Nasal cavity respiratory epithelium epithelial cell of viscerocranial mucosa (primary cell): ENCODE measurements around the gene LY6G6D. TPM values are rescaled to one million over a fixed set of nuclear protein-coding genes. Genes with fewer than 3 reads are reported as not detected.

Experiments used
- total RNA-seq: library from RNA; depleted of rRNA; stranded (reverse); fragments of >200 nt; gene quantifications from 2 replicates; pipeline ENCODE4 v1.2.3, GENCODE V29; 2014

Gene LY6G6D, protein sequence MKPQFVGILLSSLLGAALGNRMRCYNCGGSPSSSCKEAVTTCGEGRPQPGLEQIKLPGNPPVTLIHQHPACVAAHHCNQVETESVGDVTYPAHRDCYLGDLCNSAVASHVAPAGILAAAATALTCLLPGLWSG
- not detected in 2 replicates for total RNA-seq

DNA sequence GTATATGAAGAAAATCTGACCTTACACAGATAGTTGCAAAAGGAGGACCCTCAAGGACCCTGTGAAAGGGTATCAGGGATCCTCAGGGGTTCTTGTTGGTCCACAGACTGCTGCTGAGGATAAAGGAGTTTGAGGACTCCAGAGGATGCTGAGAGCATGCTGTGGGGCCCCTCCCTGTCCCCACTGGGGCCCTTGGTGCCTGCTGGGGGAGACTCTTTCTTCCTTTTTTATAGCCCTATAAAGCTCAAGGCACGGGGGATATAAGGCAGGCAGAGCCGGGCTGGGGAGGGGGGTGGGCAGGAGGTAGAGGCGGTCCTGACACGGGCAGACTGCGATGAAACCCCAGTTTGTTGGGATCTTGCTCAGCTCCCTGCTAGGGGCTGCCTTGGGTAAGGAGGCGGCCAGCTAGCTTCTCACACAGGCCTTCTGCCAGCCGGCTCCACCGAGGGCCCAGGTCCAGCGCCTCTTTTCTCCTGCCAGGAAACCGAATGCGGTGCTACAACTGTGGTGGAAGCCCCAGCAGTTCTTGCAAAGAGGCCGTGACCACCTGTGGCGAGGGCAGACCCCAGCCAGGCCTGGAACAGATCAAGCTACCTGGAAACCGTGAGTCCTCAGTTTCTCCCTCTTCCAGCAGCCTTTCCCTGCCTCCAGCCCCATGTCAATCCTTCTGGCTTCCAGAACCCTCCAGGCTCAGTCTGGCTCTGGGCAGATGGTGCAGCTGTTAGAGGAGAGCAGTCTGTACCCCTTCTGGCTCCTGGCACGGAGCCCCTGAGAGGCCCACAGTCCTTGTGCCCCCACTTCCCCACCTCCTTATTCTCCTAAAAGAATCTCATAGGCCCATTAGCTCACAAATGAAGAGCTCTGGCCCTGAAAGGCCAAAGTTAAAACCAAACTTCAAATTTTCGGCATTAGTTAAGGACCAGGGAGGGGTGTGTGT, at the start of gene LY6G6D:
Gene LY6G6D (plus strand): TSS at position 327 of the 937 bp plus-strand sequence. CDS start 8 bp downstream, at position 335.

DNA sequence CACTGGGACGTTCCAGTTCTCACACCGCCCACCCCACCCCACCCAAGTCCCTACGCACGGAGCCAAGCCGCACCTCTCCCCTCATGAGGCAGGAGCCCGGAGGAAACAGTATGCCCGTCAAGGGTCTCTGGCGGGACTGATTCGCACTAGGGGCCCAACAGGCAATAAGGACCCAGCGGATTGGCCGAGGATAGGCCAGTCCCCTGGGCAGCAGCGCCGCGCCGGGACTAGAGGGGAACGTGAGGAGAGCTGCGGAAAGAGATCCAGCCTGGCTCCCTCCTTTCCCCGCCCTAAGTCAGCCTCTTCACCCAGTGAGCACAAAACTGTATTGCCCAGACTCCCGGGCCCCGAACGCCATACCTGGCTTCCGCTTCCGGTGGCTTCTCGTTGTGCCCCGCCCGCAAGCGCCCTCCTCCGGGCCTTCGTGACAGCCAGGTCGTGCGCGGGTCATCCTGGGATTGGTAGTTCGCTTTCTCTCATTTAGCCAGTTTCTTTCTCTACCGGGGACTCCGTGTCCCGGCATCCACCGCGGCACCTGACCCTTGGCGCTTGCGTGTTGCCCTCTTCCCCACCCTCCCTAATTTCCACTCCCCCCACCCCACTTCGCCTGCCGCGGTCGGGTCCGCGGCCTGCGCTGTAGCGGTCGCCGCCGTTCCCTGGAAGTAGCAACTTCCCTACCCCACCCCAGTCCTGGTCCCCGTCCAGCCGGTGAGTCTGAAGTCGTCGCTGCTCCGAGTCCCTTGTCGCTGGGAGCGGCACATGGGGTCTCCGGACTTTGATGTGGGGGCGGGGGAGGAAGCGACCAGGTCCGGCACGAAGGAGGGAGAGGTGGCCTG, 49.4 kb upstream of the LY6G6D start, which contains the start of gene CSNK2B:
Gene CSNK2B (plus strand): TSS at position 580 of the 836 bp plus-strand sequence. CDS start 752 bp downstream, outside the sequence.

DNA sequence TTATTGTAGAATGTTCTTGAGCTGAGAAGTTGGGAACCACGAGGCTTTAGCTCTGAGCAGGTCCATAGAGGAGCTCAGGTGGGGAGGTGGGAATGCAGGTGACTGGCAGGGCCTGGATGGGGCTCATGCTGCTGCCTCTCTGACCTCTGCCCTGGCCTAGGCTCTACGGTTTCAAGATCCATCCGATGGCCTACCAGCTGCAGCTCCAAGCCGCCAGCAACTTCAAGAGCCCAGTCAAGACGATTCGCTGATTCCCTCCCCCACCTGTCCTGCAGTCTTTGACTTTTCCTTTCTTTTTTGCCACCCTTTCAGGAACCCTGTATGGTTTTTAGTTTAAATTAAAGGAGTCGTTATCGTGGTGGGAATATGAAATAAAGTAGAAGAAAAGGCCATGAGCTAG, 45.5 kb upstream of the LY6G6D start, which contains the start of gene LY6G5B:
Gene LY6G5B (plus strand): TSS at position 301 of the 400 bp plus-strand sequence. CDS start 975 bp downstream, outside the sequence.

DNA sequence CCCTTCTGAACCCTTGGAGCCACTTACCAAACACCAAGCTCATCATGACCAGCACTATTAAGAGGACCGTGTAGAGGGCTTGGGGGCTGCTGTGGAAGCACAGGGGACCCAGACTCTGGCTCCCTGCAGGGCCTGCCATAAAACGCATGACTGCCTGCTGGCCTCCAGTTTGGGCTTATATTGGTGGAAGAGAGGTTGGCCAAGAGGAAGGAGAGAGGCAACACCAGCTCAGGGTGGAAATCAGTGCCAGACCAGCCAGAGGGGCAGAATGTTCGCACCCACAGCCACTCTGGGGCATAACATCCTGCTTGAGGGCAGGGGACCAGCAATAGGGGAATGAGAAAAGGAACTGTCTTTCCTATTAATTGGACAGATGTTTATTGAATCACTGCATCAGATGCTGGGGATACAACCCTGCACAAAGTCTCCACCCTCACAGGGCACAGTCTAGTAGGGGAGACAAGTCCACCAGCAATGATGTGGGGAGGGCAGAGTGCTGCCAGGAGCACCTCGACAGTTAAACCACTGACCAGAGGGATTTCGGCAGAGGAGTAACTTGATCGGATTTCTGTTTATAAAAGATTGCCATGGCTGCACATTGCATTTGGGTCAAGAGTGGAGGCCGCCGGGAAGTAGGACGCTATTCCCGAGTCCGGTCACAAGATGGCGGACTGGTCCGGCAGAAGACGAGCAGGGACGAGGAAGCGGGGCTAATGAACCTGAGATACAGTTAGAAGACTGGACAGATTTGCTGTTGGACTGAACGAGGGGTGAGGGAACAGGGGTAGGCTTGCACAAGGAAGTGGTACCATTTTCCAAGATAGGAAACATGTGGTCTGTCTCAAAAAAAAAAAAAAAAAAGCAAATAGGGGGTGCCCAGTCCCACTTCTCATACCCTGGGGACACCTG, 34.7 kb upstream of the LY6G6D start, which contains the start of gene LY6G5C:
Gene LY6G5C (minus strand): TSS at position 842 of the 909 bp plus-strand sequence. CDS start 694 bp downstream, at position 148.

DNA sequence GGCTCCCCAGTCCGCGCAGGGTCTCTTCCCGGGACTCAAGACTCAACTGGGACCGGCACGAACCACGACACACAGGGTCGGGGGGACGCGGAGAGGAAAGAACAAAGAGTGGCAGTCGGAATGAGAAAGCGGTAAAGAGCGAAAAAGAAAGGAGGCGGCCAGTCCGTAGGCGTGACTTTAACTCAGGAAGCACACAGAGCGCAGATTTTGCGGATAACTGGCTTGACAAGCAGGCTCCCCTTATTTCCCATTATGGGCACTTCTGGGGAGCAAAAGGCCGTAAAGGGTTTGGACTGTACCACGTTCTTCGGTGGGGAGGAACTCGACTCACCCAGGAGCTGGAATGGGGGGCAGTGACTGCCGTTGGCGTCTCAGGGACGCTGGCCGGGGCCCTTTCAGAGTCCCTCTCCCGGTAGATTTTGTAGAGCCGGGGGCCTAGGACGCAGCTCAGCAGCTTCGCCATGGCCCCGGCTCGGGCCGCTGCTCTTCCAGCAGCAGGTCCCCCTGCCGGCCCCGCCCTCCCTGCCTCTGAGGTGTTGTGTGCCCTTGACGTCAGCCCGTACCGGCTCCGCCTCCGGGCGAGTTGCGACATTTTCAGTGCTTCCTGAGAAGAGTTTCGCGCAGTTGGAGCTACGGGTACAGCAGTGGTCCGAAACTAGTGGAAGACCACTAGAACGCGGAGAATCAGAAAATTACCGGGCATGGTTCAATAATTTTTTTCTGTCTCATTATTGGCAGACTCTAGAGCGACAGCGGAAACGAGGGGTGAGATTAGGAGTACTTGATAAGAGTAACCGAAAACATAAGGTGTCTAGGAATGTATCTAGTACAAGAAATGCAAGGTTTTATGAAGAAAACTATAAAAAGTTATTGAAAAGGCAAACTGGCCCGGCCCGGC, 12.1 kb upstream of the LY6G6D start, which contains the start of gene ABHD16A:
Gene ABHD16A (minus strand): TSS at position 506 of the 898 bp plus-strand sequence. CDS start 43 bp downstream, at position 463.

DNA sequence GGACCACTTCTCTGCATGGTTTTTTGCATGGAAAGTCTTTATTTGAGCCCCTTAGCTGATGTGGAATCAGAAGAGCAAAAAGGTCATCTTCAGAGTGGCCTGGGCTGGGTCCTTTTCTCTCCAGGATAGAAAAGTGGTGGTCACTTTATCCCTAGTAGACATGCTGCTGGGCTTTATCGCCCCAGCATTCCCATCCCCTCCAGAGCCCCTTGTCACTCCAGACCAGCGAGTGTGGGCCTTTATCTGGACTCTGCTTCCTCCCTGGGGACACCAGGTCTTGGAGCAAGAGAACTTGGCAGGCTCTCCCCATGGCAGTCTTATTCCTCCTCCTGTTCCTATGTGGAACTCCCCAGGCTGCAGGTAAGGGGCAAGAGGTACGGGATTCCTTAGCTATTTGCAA, 8.5 kb upstream of the LY6G6D start, which contains the start of gene LY6G6F:
Gene LY6G6F (plus strand): TSS at position 268 of the 400 bp plus-strand sequence. CDS start 41 bp downstream, at position 309.

DNA sequence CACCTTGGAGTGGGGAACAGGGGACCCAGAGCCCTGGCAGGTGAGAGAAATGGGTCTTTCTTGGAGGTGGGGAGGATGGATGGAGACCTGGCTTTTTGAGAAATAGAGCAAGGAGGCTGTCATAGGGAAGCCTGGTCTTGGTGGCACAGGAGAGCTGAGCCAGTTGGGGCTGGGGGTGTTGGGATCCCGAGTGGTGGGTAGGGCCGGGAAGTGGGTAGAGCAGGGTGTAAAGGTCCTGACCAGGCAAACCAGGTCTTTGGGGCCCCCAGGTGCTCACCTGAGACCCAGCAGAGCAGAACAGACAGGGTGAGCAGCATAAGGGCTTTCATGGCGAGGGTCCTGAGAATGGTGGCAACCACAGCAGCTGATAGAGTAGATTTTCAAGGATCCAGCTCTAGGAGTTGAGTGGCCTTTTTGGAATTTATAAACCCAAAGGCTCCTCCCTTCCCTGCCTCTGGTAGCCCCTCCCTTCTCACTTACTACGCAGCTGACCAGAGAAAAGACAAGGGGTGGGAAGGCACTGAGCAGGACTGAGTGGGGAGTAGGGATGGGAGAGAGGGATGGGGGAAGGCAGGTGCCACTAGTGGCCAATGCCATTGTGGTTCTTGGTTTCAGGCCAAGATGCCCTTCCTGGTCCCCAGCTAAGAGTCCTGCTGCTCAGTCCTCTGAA, 6.3 kb downstream of the LY6G6D start, which contains the start of gene LY6G6C:
Gene LY6G6C (minus strand): TSS at position 396 of the 670 bp plus-strand sequence. CDS start 67 bp downstream, at position 329.

DNA sequence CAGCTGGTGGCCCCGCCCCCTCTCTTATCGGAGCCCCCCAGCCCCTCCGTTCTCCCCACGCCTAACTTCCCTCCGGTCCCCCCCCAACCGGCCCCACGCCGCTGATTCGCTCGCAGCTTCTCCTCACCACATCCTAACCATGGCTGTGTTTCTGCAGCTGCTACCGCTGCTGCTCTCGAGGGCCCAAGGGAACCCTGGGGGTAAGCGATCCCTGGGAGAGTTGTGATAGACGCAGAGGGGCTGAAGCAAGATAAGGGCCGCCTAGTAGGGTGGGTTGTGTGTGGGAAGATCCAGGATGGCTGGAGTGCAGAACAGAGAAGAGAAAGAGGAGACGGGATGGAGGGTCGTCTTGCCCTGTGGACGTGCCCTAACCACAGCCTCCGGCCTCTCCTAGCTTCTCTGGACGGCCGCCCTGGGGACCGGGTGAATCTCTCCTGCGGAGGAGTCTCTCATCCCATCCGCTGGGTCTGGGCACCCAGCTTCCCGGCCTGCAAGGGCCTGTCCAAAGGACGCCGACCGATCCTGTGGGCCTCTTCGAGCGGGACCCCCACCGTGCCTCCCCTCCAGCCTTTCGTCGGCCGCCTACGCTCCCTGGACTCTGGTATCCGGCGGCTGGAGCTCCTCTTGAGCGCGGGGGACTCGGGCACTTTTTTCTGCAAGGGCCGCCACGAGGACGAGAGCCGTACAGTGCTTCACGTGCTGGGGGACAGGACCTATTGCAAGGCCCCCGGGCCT, 8.3 kb downstream of the LY6G6D start, which contains the start of gene MPIG6B:
Gene MPIG6B (plus strand): TSS at position 129 of the 735 bp plus-strand sequence. CDS start 11 bp downstream, at position 140.

DNA sequence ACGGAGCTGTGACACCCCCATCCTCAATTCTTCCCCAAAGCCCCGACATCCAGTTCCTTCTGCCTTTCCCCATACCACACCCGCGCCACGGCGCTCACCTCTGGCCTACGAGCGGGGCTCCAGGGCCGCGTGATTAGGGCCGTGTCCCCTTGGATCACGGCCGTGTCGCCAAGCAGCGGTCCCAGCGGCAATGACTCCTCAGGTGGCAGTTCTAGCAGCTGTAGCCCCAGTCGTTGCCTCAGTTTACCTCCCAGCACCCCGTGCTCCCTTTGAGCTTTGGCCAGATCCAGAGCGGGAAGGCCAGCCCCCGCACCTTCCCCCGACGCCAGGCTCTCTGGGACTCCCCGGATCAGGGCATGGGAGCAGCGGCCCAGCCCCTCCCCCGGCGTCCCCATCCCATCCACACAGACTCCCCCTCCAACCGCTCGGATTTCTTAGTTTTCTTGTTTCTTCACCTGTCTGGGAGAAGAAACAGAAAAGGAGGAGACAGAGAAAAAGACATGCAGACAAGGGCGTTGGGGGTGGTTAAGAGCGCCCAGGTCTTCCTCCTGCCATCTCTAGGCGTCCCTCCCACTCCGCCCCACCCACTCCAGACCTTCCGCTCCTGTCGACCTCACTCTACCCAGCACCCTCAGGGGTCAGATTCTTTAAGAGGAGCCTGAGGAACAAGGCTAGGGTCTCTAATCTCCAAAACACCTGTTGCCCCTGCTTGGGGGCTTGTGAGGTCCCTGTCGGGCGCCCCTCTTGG, 13.8 kb downstream of the LY6G6D start, which contains the start of gene DDAH2:
Gene DDAH2 (minus strand): TSS at position 533 of the 748 bp plus-strand sequence. CDS start 138 bp downstream, at position 395.

DNA sequence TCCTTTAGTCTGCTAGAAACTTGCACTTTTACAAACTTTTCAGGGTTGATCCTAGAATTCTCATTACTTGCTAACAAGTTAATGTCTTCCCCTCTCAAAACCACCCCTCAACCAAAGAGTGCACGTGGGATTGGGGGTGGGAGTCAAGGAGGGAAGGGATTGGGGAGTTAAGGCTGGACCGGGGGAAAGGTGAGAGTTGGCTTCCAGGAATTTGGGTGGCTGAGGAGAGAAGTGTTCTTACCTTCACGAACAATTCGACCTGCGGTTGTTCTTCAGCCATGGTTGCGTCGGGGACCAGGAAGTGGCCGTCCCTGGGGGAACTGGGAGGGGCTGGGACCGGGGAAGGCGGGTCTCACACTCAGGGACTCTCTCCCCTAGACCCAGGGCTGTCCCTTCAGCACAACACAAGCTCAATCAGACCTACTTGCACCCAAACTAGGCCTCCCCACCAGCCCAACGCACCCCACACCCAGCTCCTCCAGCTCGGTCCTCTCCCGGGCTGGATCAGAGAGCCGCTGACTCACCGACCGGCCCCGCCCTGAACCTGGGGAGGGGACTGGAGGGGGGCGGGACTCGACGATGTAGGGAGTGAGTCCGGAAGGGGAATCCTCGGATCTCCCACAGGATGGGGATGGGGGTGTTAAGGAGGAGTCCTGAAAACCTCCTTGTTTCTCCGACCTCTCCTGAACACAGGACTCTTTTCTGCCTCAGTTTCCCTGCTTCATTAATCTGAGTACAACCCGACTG, 21.0 kb downstream of the LY6G6D start, which contains the start of gene CLIC1:
Gene CLIC1 (minus strand): TSS at position 510 of the 747 bp plus-strand sequence. CDS start 230 bp downstream, at position 280.

DNA sequence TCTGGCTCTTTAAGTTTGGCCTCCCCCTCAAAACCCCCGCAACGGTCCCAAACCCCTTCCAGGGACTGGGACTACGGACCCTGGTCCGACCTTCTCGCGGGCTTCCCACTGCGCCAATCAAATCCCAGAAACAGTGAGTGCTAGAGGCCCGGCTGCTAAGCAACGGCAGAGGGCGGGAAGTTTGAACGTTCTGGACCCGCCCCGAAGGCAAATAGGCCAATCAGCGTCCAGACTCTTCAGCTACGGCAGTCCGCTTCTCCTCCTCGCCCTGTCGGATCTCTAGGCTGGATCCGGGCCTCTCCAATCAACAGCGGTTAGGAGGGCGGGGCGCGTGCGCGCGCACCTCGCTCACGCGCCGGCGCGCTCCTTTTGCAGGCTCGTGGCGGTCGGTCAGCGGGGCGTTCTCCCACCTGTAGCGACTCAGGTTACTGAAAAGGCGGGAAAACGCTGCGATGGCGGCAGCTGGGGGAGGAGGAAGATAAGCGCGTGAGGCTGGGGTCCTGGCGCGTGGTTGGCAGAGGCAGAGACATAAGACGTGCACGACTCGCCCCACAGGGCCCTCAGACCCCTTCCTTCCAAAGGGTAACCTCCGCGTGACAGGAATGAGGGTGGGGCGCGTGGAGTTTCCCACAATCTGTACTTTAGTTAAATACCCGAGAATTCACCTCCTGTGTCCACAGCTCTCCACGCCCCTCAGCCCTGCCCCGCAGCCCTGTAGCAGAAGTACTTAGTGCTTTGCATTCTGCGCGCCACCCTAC, 24.7 kb downstream of the LY6G6D start, which contains the start of gene MSH5:
Gene MSH5 (plus strand): TSS at position 367 of the 758 bp plus-strand sequence. CDS start 462 bp downstream, outside the sequence.

DNA sequence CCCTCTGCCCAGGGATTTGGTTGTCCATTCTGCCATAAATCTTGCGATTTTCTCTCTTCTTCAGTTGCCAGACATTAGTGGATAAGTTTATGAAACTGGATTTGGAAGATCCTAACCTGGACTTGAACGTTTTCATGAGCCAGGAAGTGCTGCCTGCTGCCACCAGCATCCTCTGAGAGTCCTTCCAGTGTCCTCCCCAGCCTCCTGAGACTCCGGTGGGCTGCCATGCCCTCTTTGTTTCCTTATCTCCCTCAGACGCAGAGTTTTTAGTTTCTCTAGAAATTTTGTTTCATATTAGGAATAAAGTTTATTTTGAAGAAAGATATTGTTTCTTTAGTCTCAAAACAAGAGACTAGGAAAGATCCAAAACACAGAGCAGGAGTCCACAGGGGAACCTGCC, 47.2 kb downstream of the LY6G6D start, which contains the start of gene SAPCD1:
Gene SAPCD1 (plus strand): TSS at position 301 of the 400 bp plus-strand sequence. CDS start 399 bp downstream, outside the sequence.

